NT2/D1 (cell line): ENCODE results near the gene ALPK3.

Source experiments
- DNase-seq: peaks from one replicate; pipeline ENCODE4 v3.0.0-alpha.2; 2011; ENCODE audit warnings: low read depth, low spot score
- H3K27me3 ChIP-seq: 2 replicates; pipeline ENCODE4 v1.6.0; 2011; ENCODE audit warnings: mild to moderate bottlenecking; ENCODE audit not compliant: insufficient read length, insufficient read depth
- H3K36me3 ChIP-seq: 2 replicates; pipeline ENCODE4 v1.6.1; 2011; ENCODE audit warnings: mild to moderate bottlenecking, low read length, mixed read lengths; ENCODE audit not compliant: insufficient read depth, insufficient read length
- H3K4me1 ChIP-seq: 2 replicates; pipeline ENCODE4 v1.5.1; 2011; ENCODE audit not compliant: insufficient read depth, insufficient read length
- H3K4me3 ChIP-seq: 2 replicates; pipeline ENCODE4 v1.5.1; 2011; ENCODE audit warnings: low read depth; ENCODE audit not compliant: insufficient read length
- H3K9ac ChIP-seq: 2 replicates; pipeline ENCODE4 v1.6.0; 2011; ENCODE audit warnings: low read depth; ENCODE audit not compliant: insufficient read length
- H3K9me3 ChIP-seq: 2 replicates; pipeline ENCODE4 v1.5.1; 2011; ENCODE audit warnings: mild to moderate bottlenecking, low read length; ENCODE audit not compliant: insufficient read depth
- SUZ12 ChIP-seq: IDR thresholded peaks from 2 replicates; pipeline ENCODE4 v1.6.1; 2011; ENCODE audit not compliant: insufficient read length, insufficient read depth; ENCODE audit errors: extremely low read depth
- YY1 ChIP-seq: IDR thresholded peaks from 2 replicates; pipeline ENCODE4 v1.6.1; 2011; ENCODE audit not compliant: insufficient read length, insufficient read depth
- ZNF274 ChIP-seq: IDR thresholded peaks from 2 replicates; pipeline ENCODE4 v1.6.1; 2011; ENCODE audit warnings: mild to moderate bottlenecking, low read depth, low read length

ALPK3 gene

GRCh38 chr15:84886984-84887299 is 69.8 kb downstream of the ALPK3 start:
- TF ChIP-seq SUZ12 (no peak), ZNF274 (no peak), YY1 (no peak)
- H3K36me3 ChIP-seq: no peaks in the 10 kb centered on the region
- H3K4me3 ChIP-seq: no peak overlapping the region
- H3K4me1 ChIP-seq: peaks cover 11% of the 10 kb centered on the region
- no peak for DNase-seq
- H3K27me3 ChIP-seq: no peaks in the 10 kb centered on the region
- no peak overlapping the region for H3K9ac ChIP-seq
- H3K9me3 ChIP-seq: no peaks in the 10 kb centered on the region

DNA sequence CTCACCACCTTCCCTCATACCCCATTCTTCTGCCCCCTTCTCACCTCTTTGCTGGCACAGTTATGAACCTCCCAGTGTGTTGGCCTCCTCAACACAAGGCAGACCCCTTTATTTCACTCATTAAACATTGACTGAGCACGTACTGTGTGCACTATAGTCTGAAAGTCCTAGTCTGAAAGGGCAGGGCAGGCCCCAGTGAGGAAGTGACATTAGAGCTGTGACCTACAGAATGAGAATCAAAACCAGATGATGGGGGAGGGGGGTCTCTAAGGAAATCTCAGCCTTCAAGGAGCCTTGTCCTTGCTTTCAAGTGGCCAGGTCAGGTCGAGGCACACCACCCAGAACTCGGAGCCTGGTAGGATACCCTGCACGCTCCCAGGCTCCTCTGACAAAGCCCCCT is 70.8 kb downstream of the ALPK3 start:
- TF ChIP-seq ZNF274: no peak
- no peak for TF ChIP-seq YY1
- no peak for TF ChIP-seq SUZ12
- no peaks in the 10 kb centered on the region for H3K9me3 ChIP-seq
- no peak for DNase-seq
- no peaks in the 10 kb centered on the region for H3K27me3 ChIP-seq
- H3K4me3 ChIP-seq: no peak overlapping the region
- no peaks in the 10 kb centered on the region for H3K36me3 ChIP-seq
- no peak overlapping the region for H3K9ac ChIP-seq
- peaks cover 11% of the 10 kb centered on the region for H3K4me1 ChIP-seq

DNA sequence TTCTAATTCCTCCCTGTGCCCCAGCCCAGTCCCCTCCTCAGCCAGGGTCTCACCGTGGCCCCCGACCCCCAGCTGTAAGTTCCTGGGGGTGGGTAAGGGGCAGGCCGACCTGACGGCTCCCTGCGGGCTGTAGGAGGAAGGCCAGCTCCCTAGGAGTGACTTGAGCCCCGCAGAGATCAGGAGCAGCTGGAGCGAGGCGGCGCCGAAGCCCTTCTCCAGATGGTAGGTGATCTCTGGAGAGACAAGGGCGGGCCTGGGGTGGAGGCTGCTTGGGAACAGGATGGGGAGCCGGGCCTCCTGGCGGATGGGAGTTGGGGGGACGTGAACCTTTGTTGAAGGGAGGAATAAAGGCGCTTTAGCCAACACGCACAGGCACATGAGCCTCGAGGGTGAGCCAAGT is 71.5 kb downstream of the ALPK3 start:
- H3K36me3 ChIP-seq: no peaks in the 10 kb centered on the region
- no peak for TF ChIP-seq SUZ12
- TF ChIP-seq YY1: no peak
- TF ChIP-seq ZNF274: no peak
- peaks cover 11% of the 10 kb centered on the region for H3K4me1 ChIP-seq
- H3K9ac ChIP-seq: no peak overlapping the region
- H3K9me3 ChIP-seq: no peaks in the 10 kb centered on the region
- H3K4me3 ChIP-seq: no peak overlapping the region
- no peak for DNase-seq
- H3K27me3 ChIP-seq: no peaks in the 10 kb centered on the region

DNA sequence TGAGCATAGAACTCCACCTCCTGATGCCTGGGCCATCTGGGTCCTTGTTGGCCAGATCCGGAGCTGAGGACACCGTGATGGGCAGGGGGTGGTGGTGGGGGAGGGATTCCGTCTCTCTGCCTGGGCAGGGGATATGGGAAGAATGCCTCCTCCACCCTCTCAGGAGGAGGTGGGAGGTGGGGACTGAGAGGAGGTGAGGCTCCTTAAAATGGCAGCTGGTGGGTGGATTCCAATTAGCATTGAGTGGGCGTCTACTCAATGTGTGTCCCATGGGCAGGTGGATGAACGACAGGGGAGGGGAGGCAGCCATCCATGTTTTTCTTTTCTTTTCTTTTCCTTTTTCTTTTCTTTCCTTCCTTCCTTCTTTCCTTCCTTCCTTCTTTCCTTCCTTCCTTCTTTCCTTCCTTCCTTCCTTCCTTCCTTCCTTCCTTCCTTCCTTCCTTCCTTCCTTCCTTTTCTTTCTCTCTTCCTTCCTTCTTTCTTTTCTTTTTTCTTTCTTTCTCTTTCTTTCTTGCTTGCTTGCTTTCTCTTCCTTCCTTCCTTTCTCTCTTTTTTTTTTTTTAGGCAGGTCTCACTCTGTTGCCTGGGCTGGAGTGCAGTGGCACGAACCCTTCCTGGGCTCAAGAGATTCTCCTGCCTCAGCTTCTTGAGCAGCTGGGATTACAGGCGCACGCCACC is 72.3 kb downstream of the ALPK3 start:
- H3K36me3 ChIP-seq: no peaks in the 10 kb centered on the region
- no peaks in the 10 kb centered on the region for H3K27me3 ChIP-seq
- H3K9me3 ChIP-seq: no peaks in the 10 kb centered on the region
- no peak overlapping the region for H3K4me3 ChIP-seq
- peaks cover 12% of the 10 kb centered on the region for H3K4me1 ChIP-seq
- TF ChIP-seq ZNF274 (no peak), YY1 (no peak), SUZ12 (no peak)
- H3K9ac ChIP-seq: no peak overlapping the region
- no peak for DNase-seq

DNA sequence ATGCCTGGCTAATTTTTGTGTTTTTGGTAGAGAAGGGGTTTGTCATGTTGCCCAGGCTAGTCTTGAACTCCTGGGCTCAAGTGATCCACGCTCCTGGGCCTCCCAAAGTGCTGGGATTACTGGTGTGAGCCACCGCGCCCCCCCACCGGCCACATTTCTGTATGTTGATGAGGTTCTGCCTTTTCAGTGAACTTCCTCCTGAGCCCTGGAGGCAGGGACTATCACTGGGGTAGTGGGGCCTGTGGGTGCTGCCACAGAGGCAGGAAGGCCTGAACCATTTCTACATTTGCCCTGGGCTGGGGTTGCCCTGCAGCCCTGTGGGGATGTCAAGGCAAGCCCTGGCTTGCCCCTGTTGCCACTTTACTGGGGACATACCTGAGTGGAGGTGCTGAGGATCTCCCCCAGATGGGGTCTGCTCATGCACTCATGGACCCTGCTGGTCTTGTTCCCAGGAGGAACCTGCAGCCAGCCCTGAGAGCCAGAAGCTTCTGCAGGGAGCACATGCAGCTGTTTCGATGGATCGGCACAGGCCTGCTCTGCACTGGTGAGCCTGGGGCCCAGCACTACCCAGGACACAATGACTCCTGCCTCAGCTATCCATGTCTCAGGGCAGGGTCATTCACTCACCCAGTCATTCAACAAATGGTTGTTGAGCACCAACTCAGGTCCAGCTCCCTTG is 73.0 kb downstream of the ALPK3 start:
- no peak for TF ChIP-seq YY1
- no peak for TF ChIP-seq ZNF274
- no peak for TF ChIP-seq SUZ12
- Histone ChIP-seq H3K9ac (no peak overlapping the region), H3K4me3 (no peak overlapping the region), H3K4me1 (peaks cover 14% of the 10 kb centered on the region), H3K36me3 (no peaks in the 10 kb centered on the region), H3K9me3 (no peaks in the 10 kb centered on the region), H3K27me3 (no peaks in the 10 kb centered on the region)
- no peak for DNase-seq

DNA sequence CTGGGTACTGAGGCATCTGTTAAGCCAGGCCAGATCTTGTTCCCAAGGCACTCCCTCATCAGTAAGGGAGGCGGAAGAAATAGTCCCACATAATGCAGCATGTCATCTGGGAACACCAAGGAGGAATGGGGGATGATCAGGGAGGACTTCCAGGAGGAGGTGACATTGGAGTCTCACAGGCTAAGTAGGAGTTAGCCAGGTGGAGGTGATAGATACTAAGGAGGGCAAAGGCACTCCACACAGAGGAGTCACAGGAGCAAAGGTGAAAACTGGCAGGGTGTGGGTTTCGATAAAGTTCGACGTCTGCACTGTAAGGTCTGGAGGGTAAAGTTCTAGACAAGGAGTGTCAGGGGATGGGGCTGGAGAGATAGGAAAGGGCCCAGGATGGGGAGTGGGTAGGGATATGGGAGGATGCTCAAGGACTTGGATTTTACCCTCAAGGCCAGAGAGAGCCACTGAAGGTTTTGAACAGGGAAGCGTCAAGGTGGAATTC is 73.6 kb downstream of the ALPK3 start:
- H3K9me3 ChIP-seq: no peaks in the 10 kb centered on the region
- no peak for DNase-seq
- peaks cover 14% of the 10 kb centered on the region for H3K4me1 ChIP-seq
- H3K36me3 ChIP-seq: no peaks in the 10 kb centered on the region
- H3K9ac ChIP-seq: no peak overlapping the region
- TF ChIP-seq YY1: no peak
- no peak for TF ChIP-seq SUZ12
- no peak for TF ChIP-seq ZNF274
- H3K4me3 ChIP-seq: no peak overlapping the region
- H3K27me3 ChIP-seq: no peaks in the 10 kb centered on the region

DNA sequence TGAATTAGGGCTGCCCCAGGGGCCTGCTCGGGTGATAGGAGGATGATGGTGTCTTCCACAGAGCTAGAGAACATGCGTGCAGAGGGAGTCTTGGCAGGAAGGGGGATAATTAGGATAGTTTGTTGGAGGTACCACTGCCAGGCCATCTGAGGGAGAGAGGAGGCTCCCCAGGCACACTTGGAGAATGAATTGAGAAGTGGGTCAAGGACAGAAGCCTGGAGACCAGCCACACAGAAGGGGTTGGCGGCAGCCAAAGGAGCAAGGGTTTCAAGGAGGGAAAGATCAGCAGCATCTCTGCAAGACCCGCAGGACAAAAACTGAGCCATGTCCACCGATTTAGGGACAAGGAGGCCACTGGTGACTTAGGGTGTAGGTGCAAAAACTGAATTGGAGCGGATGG is 74.2 kb downstream of the ALPK3 start:
- no peak for DNase-seq
- peaks cover 14% of the 10 kb centered on the region for H3K4me1 ChIP-seq
- TF ChIP-seq YY1 (no peak), ZNF274 (no peak), SUZ12 (no peak)
- H3K27me3 ChIP-seq: no peaks in the 10 kb centered on the region
- H3K9ac ChIP-seq: no peak overlapping the region
- no peaks in the 10 kb centered on the region for H3K9me3 ChIP-seq
- no peaks in the 10 kb centered on the region for H3K36me3 ChIP-seq
- H3K4me3 ChIP-seq: no peak overlapping the region
